GM15510 (cell line): ENCODE measurements around the gene RBM4B.

Source experiments
- POLR2A ChIP-seq: IDR thresholded peaks from 3 replicates; pipeline ENCODE4 v1.6.1; 2011; ENCODE audit warnings: borderline replicate concordance; ENCODE audit not compliant: insufficient read length; ENCODE audit errors: extremely low read depth

The RBM4B gene

DNA sequence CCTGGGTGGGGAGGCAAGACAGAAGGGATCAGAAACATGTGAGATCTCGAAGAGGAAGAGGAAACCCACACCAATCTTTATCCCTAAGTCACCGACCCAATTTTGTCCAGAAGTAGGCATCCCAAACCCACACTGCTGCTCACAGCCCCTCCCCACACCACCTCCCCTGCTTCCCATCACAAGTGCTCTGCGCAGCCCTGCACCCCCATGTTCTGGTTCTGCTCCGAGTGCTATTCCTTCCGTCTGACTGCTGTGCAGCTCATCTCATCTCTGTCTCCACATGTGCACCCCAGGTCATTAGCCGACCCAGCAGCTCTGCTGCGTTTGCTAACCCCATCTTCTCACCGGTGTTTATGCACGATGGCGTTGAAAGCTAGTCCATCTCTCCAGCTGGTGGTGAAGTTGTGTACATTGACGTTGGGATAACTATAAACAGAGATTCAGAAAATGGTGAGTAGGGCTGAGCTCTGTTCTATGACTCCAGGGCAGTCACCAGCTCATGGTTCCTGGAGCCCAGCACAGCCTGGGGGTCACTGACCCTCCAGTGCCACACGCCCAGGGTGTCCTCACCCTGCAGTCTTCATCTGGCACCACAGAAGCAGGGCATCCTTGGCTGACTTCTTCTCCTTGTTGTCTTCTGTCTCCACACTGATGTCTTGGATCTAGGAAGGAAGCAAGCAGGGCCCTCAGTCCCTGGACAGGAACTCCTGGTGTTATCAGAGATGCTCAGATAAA lies 36.2 kb upstream of the RBM4B start:
- no peak for TF ChIP-seq POLR2A

DNA sequence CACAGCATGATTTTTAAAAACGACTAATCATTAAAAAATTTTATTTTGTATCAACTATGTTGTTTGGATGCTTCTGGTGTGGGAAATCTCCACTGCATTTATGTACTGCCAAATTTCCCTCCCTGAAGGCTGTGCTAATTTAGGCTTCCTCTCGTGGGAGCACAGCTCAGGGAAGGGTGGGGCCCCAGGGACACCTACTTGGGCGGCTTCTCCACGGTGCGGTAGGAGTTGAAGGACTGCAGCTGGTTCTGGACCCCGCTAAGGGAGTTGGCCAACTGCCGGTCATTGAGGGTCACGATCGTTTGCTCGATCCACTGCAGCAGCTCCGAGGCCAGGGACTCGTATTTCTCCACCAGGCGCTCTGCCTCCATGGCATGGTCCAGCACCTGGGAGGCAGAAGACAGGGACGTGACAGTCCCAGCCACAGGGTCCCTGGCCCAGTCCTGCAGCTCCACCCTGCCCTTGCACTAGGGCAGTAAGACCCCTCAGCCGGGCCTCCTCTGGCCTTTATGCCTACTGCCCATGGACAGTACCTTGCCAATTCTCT lies 32.8 kb upstream of the RBM4B start:
- TF ChIP-seq POLR2A, result no peak

DNA sequence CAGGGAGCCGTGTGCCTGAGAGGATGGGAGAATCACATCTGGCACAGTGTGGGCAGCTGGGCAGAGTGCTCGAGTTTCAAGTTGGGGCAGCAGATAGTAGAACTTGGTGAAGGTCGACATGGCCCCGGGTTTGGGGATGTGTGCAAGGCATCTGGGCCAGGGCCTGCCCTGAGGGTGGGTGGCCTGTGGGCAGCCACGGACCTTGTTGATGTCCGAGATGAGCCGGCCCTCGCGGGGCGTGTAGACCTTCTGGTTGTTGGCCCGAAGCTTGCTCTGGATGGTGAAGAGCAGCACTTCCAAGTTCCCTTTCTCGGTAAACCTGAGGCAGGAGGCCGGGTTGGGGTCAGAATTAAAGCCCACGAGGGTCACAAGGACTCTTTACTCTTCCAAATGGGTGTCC lies 31.0 kb upstream of the RBM4B start:
- no peak for TF ChIP-seq POLR2A

DNA sequence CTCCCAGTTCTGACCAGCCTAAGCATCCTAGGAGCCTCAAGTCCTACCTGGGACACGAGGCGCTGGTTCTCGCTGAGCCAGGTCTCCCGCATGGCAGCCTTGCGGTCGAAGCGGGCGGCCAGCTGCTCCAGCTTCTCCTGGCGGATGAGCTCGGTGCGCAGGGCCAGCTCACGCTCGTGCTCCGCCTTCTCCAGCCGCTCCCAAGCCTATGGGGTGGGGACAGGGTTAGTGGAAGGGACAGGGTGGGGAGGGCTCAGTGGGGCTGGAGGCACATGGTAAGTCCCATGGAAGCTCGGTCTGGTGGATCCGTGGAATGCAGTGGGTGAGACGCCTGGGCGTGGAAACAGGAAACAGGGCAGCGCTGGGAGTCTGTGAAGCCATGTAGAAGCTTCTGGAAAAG lies 30.4 kb upstream of the RBM4B start:
- TF ChIP-seq POLR2A, result no peak

DNA sequence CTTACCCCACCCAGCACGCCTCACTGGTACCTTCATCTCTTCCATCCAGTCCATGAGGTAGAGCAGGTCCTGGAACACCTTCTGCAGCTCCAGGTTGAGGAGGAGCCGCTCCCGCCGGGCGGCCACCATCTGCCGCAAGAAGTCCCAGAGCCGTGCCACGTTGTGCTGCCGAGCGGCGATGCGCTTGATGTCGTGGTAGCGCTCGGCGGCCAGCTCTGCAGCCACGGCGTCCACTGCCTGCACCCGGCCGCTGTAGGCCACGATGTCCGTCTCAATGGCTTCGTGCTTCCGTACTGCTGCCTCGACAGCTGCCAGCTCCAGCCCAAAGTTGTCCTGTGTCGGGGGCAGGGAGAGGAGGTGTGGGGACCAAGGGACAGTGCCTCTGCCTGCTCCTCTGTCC lies 29.8 kb upstream of the RBM4B start:
- no peak for TF ChIP-seq POLR2A

DNA sequence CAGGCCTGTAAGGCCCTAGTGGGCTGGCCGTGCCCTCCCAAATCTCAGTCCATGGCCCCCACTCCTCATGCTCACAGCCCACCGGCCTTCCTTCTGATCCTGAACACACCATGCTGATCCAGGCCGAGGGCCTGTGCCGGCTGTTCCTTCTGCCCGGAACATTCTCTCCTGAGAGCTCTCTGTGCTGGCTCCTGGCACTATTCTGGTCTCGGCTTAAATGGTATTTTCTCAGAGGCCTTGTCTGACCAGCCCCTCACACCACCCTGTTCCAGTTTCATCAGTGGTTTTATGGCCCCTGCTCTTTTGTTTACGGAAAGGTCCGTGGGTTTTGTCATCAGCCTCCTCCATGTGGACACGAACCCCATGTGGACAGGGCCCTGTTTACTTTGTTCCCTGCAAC lies 29.3 kb upstream of the RBM4B start:
- TF ChIP-seq POLR2A, result no peak

DNA sequence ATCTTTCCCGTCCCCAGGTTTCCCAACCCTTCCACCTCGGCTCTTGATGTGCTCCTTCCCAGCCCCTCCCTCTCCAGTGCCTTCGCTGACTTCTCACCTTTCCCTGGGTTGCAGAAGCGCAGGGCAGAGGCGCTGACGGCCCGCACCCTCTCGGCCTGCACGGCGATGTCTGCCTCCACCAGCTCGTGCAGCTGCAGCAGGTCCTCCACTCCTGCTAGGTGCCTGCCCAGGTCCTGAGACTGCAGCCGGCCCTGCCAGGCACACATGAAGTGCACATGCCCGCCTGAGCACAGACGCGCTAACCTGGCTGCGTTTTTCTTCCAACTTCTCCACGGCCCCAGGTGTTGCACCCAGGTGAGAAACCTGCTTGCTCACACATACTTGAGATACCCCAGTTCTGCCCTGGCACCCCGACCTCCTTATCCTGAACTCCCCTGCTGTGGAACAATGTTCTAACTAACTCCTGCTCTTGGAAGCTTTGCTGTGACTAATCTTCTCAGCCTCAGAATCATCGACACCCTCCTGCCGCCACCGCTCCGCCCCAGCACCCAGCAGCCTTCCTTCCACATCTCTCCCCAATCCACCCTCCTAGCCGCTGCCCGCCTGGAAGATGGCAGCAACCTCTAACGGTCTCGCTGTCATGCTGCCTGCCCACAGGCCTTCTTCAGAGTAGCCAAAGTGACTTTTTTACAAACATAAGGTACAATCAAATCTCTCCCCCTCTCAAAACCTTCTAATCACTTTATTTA lies 28.1 kb upstream of the RBM4B start:
- TF ChIP-seq POLR2A, result no peak

DNA sequence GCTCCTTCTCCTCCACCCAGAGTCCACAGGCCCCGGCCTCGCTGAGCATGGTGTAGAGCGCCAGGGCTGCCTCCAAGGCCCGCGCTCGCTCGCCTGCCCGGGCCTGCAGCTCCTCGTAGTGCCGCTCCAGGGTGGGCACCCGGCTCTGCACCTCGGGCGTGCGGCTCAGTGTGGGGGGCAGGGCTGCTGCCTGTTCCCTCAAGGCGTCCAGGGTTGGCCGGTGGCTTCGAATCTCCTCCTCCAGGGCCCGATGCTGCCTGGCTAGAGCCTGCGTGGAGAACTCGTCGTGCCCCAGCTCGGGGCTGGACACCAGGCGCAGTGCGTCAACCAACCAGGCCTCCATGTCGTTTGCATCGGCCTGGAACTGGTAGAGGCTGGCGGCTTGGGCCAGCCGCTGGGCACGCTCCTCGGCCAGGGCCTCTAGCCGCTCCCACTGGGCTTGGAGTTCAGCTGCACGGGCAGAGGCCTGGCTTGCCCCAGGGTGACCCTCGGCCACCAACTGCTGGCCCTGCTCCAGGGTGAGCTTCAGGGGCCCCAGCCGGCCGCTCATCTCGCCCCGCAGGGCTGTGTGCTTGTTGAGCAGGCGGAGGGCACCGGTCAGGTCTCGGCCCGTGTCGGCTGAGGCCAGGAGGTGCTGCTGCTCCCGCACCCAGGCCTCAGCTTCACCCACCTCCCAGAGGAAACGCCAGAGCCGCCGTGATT lies 27.1 kb upstream of the RBM4B start:
- no peak for TF ChIP-seq POLR2A

DNA sequence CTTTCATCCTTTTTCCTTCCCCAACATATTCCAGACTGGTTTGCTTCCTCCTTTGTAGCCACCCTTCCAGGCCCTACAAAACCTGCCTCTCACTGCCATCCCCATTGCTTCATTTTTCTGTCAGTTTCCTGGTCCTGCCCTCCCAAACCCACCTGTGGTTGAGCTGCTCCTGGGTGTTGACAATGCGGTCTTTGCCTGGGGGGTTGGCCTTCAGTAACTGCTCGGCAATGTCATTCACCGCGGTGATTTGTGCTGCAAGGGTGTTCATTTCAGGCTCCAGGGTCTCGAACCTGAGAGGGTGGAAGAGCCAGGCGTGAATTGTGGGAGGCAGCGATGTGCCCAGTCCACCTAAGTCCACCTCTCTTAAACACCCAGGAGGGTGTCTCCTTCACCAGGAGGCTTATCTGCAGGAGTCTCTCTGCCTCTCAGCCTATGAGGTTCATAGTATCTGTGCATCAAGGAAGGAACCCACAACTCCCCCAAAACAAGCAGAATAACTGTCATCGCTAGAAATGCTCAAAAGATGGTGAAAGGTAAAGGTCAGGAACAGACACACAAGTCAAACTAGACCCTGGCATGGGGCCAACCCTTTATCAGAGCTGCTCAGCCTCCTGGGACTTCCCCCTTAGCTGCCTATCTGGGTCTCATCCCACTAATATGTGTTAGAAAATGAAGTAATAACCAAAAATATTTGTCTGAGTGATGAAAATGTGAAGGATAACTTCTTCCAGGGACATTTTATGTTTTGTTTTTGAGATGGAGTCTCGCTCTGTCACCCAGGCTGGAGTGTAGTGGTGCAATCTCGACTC lies 23.9 kb upstream of the RBM4B start:
- no peak for TF ChIP-seq POLR2A

DNA sequence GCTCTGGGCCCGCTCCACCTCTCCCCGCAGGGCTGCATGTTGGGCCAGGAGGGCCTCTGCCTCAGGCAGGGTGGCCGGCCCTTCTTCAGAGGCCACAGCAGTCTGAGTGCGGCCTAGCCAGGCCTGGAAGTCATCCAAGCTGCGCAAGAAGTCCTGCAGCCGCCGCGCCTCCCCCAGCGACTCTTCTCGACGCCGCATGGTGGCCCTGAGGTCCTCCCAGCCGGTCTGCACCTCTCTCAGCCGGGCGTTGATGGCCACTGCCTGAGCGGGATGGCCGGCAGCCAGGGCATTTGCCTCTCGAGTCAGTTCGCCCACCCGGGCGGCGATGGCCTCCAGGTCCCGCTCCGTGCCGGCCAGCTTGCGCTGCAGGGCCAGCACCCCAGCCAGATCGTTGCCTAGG lies 23.1 kb upstream of the RBM4B start:
- TF ChIP-seq POLR2A, result no peak

DNA sequence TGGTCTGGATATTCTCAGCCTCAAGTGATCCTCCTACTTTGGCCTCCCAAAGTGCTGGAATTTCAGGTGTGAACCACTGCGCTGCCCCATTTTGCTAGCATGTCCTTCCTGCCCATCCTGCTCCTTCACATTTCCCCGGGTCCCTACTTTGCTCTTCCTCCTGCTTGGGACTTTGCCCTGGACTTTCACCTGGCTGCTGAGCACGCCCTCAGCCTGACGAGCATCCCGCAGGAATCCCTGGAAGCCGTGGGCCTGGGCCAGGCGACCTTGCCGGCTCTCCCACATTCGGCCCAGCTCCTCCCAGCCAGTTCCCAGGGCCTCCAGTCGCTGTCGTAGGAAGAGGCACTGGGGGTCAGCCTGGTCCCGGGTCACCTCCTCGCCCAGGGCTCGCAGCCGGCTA lies 22.6 kb upstream of the RBM4B start:
- TF ChIP-seq POLR2A, result no peak

DNA sequence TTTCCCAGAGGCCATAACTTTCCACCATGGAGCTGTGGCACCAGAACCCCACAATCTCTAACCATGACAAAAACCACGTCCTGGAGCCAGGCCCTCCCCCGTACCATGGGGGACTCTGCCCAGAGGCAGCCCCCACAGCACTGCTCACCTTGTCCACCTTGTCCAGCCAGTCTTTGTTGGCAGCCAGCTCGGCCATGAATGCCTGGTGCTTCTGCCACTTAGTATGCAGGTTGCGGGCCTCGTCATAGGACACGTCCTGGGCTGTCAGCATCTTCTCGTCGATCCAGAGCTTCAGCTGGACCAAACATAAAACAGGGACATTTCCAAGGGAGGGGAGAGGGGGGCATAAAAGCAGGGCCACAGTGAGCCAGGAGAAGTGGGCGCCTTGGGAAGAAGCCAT lies 20.8 kb upstream of the RBM4B start:
- TF ChIP-seq POLR2A, result no peak

DNA sequence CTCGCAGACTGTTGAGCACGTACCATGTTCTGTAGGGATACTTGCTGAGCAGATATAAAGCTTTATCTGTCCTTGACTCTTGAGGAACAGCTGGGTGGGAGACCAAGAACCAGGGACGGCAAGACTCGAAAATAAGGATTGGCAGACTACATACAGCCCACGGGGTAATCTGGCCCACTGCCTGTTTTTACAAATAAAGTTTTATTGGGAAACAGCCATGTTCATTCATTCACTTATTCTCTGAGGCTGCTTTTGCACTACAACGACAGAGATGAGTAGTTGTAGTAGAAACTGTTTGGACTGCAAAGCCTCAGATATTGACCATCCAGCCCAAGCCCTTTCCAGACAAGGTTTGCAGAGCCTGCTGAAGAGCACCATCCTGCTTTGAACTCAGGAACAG lies 20.3 kb upstream of the RBM4B start:
- no peak for TF ChIP-seq POLR2A

DNA sequence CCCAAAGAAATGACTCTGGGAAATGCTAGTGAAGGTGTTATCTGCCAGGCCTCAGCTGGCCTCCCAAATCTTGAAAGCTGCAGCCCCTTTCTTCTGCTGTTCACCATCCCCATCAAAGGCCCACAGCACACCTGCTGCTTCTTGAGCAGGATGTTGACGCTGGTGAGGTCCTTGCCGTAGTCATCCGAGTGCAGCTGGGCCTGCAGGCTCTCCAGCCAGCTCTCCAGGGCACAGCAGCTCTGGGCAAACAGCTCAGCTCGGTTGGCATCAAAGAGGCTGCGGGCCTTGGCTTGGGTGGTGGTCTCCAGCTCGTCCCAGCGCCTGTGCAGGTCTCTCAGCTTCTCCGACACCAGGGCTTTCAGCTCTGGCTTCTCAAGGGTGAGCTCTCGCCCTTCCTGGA lies 18.5 kb upstream of the RBM4B start:
- TF ChIP-seq POLR2A, result no peak

DNA sequence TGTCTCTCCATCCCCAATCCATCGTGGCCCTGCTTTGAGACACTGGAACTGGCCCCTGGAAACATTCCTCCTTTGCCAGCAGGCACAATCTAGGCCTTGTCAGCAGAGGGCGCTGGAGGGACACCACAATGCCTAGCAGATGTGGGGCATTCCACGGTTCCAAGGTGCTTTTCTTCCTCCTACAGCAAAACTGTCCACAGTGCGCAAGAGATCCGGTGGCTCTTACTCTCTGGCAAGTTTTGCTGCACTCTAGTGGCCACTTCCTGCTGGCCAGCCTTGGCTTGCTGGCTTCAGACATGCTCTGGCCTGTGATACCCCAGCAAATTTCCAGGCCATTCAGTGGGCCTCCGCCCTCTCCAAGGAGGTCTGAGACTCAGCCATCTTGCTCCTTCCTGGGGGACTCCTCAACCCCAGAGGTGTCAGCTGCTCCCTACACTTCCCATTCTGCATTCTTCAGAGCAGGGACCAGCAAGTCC lies 17.1 kb upstream of the RBM4B start:
- TF ChIP-seq POLR2A, result no peak

DNA sequence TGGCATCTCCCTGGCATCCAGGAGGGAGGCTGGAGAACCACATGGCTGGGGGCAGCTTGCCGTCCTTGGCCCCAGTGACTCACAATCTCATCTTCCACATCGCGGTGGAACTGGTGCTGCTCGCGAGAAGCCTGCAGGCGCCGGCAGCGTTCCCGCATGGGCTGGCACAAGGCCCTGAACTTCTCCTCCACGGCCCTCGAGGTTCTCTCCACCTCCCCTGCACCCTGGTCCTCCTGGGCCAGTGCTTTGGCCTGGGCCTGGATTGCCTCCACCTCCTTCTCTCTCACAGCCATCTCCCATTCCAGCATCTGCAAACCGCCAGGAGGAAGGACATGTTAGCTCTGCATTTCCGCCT lies 16.3 kb upstream of the RBM4B start:
- TF ChIP-seq POLR2A, result no peak
